Cardiac muscle cell (in vitro differentiated cells and primary cell): ENCODE measurements around the gene NRBF2. TPM values are rescaled to one million over a fixed set of nuclear protein-coding genes. Genes with fewer than 3 reads are reported as not detected.
"Not testable (repeated sequence)": the region's sequence is repeated elsewhere in the genome, so short reads cannot be mapped to it uniquely, and the experiment has no call there.

Experiments
- DNase-seq, 2 donors: peaks; one replicate each; pipeline versions ENCODE4 v3.0.0 to v3.0.0-alpha.2; 2010 to 2017; ENCODE audit warnings: low read depth in 1 of 2, low spot score in 1 of 2
- H3K27ac ChIP-seq: fragments of 200-600 bp; sonication (generic); 2 replicates; pipeline ENCODE4 v1.5.1; 2016
- H3K27me3 ChIP-seq: fragments of 200-600 bp; sonication (generic); 2 replicates; pipeline ENCODE4 v1.6.0; 2016; ENCODE audit warnings: control low read depth
- H3K36me3 ChIP-seq: fragments of 200-600 bp; sonication (generic); 2 replicates; pipeline ENCODE4 v1.5.1; 2016; ENCODE audit warnings: control low read depth
- H3K4me1 ChIP-seq: fragments of 200-600 bp; sonication (generic); 2 replicates; pipeline ENCODE4 v1.8.1; 2017; ENCODE audit warnings: low read depth, mild to moderate bottlenecking, mixed run types
- H3K4me3 ChIP-seq: fragments of 200-600 bp; sonication (generic); 2 replicates; pipeline ENCODE4 v1.5.1; 2016; ENCODE audit warnings: mild to moderate bottlenecking
- H3K9me3 ChIP-seq: fragments of 200-600 bp; sonication (generic); 2 replicates; pipeline ENCODE4 v1.5.1; 2017; ENCODE audit warnings: low read depth, mild to moderate bottlenecking, control low read depth
- polyA plus RNA-seq: library from polyadenylated mRNA; unstranded; fragments of >200 nt; fragmentation: Nextera tagmentation; extraction: Ambion mirVana; gene quantifications from 2 replicates; pipeline ENCODE4 v1.2.1, GENCODE V29; 2016
- total RNA-seq: library from RNA; depleted of rRNA; stranded (reverse); fragments of >200 nt; gene quantifications from 2 replicates; pipeline ENCODE4 v1.2.3, GENCODE V29; 2016
- TF ChIP-seq, protein P1 (sequence below): IDR thresholded peaks from 2 replicates; pipeline ENCODE4 v1.5.1; 2012; ENCODE audit warnings: low read depth, mild to moderate bottlenecking, low read length

The NRBF2 gene
- 16.1 and 16.4 TPM in 2 replicates for total RNA-seq
- polyA plus RNA-seq: 25.2 and 28.1 TPM in 2 replicates

DNA sequence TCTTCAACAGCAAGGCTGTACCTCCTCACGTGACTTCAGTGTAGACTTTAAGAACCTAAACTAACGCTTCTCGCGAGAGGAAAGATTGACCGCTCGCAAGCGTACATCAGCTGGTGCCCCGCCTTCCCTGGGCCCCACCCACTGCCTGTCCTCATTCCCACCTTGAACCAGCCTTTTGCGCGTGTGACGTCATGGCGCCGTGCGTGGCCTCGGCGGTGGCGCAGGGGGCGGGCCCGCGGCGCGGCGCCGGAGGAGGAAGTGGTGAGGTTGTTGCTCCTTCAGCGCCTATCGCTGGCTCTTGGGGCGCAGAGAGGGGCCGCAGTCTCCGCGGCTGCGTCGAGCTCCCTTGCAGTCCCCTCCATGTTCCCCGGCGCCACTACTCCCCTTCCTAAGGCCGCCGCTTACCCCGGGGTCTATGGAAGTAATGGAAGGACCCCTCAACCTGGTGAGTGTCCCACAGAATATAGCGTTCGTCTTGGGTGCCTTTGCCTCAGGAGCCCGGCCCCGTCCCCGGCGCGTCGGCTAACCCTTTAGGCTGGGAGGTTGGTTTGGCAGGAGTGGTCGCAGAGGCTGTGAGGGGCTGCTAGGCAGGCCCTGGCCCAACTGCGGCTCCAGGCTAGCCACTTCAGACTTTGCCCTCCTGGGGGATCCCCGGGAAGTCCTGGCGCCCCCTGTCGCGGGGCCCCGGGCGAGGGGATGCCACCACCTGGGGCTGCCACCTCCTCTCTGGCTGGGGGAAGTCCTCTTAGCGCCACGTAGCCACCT lies at the start of gene NRBF2:
Gene NRBF2 (plus strand): TSS at position 273 of the 765 bp plus-strand sequence. CDS start 143 bp downstream, at position 416.
- H3K27ac ChIP-seq: peak within 1 kb of the TSS; percentile 90
- H3K4me3 ChIP-seq: peak within 1 kb of the TSS; percentile 68
- H3K4me1 ChIP-seq: peaks cover 6% of the 10 kb centered on the region
- TF ChIP-seq, protein P1, sequence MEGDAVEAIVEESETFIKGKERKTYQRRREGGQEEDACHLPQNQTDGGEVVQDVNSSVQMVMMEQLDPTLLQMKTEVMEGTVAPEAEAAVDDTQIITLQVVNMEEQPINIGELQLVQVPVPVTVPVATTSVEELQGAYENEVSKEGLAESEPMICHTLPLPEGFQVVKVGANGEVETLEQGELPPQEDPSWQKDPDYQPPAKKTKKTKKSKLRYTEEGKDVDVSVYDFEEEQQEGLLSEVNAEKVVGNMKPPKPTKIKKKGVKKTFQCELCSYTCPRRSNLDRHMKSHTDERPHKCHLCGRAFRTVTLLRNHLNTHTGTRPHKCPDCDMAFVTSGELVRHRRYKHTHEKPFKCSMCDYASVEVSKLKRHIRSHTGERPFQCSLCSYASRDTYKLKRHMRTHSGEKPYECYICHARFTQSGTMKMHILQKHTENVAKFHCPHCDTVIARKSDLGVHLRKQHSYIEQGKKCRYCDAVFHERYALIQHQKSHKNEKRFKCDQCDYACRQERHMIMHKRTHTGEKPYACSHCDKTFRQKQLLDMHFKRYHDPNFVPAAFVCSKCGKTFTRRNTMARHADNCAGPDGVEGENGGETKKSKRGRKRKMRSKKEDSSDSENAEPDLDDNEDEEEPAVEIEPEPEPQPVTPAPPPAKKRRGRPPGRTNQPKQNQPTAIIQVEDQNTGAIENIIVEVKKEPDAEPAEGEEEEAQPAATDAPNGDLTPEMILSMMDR: peak; percentile 36
- no peaks in the 10 kb centered on the region for H3K9me3 ChIP-seq
- no peaks in the 10 kb centered on the region for H3K27me3 ChIP-seq
- no peaks in the 10 kb centered on the region for H3K36me3 ChIP-seq
- DNase-seq: peak; percentile 98 to 99

DNA sequence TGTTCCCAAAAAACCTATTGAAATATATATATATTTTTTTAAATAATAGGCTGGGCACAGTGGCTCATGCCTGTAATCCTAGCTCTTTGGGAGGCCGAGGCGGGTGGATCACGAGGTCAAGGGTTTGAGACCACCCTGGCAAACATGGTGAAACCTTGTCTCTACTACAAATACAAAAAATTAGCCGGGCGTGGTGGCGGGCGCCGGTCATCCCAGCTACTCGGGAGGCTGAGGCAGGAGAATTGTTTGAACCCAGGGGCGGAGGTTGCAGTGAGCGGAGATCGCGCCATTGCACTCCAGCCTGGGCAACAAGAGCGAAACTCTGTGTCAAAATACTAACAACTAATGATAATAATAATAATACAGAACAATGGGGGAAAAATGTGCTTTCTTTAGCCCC lies 49.7 kb upstream of the NRBF2 start:
- H3K4me3 ChIP-seq, H3K27ac ChIP-seq, DNase-seq, H3K9me3 ChIP-seq, H3K27me3 ChIP-seq, H3K36me3 ChIP-seq, H3K4me1 ChIP-seq: not testable (repeated sequence)

- H3K27ac ChIP-seq: no peak overlapping the region
- TF ChIP-seq, protein P1: peak; percentile 68
- peak; percentile 72 to 94 for DNase-seq
These were observed 49.0 kb upstream of the NRBF2 start for GRCh38 chr10:63083904-63084689.

DNA sequence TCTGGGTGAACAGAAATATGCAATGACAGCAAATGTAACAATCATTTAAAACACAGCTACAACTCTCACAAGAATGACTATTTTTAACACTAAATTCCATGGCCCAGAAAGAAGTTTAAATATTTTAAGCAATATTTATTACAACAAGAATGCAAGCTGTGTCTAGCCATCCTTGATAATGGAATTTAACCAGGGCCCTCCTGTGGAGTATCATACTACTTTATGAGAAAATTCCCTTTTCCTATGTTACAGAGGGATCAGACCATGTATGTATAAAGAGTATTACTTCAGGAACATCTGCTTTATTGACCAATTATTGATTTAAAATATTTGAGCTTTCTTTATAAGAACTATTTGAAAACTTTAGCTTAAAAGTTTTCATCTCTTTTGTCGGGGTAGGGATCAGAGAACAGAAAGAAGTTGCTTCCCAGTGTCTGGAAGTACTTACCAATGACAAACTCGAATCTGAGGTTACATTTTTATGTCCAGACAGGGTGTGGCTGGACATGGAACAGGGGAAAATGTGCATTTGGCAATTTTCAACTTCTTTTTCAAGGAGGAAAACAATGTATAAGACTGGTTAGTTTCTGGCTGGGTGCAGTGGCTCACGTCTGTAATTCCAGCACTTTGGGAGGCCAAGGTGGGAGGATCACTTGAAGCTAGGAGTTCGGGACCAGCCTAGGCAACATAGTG lies 48.3 kb upstream of the NRBF2 start:
- H3K4me3 ChIP-seq: no peak overlapping the region
- no peaks in the 10 kb centered on the region for H3K36me3 ChIP-seq
- H3K4me1 ChIP-seq: no peaks in the 10 kb centered on the region
- TF ChIP-seq, protein P1: no peak
- no peak overlapping the region for H3K27ac ChIP-seq
- DNase-seq: no peak
- peaks cover 3% of the 10 kb centered on the region for H3K27me3 ChIP-seq
- no peaks in the 10 kb centered on the region for H3K9me3 ChIP-seq

More at GRCh38 chr10:63083904-63084689, 49.0 kb upstream of the NRBF2 start:
- H3K27me3 ChIP-seq: peaks cover 3% of the 10 kb centered on the region
- H3K4me1 ChIP-seq: no peaks in the 10 kb centered on the region
- no peak overlapping the region for H3K4me3 ChIP-seq
- H3K36me3 ChIP-seq: no peaks in the 10 kb centered on the region
- no peaks in the 10 kb centered on the region for H3K9me3 ChIP-seq

DNA sequence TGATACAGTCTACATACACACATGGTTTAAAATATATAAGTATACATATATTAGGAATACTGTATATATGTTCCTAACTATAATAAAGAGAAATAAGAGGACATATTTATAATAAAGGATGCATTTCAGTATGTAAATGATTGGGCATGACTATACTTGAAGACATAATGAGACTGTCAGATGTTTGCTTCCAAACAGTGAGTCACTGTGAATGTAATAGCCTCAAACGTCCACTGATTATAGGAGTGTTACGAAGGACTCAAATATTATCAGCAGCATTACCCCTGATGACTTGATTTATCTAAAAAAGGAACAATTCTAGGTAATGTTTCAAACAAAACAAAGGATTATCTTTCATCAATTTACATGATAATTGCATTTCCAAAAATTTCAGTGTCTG lies 39.9 kb upstream of the NRBF2 start:
- no peaks in the 10 kb centered on the region for H3K36me3 ChIP-seq
- H3K9me3 ChIP-seq: no peaks in the 10 kb centered on the region
- H3K27ac ChIP-seq: no peak overlapping the region

More for the DNA sequence above, 39.9 kb upstream of the NRBF2 start:
- H3K4me1 ChIP-seq: no peaks in the 10 kb centered on the region
- H3K27me3 ChIP-seq: no peaks in the 10 kb centered on the region
- DNase-seq: no peak
- no peak overlapping the region for H3K4me3 ChIP-seq
- TF ChIP-seq, protein P1: no peak
